DLD1 (cell line): ENCODE data around the gene JADE3.
"Not testable (repeated sequence)": the region's sequence is repeated elsewhere in the genome, so short reads cannot be mapped to it uniquely, and the experiment has no call there.

Source experiments
- in situ Hi-C: cut with HindIII; loops from 2 replicates; pipeline ENCODE4 v1.10.0; 2017; ENCODE audit warnings: low sequenced_read_pairs

The JADE3 gene

DNA sequence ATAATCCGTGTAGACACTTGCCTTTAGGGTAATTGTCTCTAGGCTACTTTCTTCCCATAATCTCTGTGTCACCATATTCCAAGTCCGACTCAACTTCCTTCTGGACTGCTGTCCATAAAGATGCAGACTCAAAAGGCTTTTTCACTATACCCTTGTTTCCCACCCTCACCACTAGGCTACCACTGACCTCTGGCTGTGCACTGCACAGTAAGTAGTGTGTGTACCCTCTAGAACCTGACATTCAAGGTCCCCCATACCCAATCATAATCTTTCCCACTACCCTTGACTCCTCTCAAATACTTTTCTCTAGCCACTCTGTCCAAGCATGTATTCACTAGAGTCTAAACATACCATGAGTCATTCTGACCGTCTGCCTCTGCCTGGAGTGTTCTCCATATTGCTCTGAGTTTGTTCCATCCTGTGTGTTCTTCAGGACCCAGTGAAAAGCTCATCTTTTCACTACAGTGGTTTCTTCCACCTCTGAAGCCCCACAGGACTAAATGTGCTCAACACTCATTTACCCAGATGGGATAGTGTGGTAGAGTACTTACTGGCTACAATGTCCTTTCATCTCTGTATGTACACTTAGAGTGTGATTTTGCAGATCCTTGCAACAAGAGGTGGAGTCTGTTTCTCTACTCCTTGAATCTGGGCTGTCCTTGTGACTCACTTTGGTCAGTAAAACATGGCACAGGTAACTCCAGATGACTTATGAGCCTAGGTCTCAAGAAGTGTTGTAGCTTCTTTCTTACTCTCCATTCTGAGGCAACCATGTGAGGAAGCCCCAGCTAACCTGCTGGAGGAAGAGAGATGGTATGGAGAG lies 17.4 kb downstream of the JADE3 start:
- in situ Hi-C loops, result no loop called here

DNA sequence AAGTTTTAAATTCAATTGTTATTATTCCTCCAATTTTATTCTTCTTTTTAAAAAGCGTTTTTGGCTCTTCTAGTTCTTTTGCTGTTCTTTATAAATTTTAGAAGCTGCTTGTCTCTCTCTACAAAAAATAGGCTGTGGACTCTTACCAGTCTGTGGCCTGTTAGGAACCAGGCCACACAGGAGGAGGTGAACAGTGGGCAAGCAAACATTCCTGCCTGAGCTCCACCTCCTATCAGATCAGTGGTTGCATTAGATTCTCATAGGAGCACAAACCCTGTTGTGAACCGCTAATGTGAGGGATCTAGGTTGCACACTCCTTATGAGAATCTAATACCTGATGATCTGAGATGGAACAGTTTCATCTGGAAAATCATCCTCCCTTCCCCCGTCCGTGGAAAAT lies 23.1 kb downstream of the JADE3 start:
- in situ Hi-C loops, result no loop called here

DNA sequence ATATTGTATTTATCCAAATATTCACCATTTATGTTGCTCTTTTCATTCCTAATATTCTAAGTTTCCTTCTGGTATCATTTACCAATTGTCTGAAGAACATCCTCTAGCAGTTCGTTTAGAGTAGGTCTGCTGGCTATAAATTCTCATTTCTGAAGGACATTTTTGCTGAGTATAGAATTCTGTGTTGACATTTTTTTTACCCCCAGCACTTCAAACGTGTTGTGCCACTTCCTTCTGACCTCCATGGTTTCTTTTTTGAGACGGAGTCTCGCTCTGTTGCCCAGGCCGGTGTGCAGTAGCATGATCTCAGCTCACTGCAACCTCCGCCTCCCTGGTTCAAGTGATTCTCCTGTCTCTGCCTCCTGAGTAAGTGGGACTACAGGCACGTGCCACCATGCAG lies 26.4 kb downstream of the JADE3 start:
- in situ Hi-C loops, result no loop called here

- in situ Hi-C loops, result no loop called here
These were observed 29.1 kb downstream of the JADE3 start for GRCh38 chrX:46941341-46941740.

- in situ Hi-C loops, result no loop called here
These were observed 40.9 kb downstream of the JADE3 start for GRCh38 chrX:46953137-46953527.

- in situ Hi-C loops, result no loop called here
These were observed 41.4 kb downstream of the JADE3 start for GRCh38 chrX:46953597-46953996.

DNA sequence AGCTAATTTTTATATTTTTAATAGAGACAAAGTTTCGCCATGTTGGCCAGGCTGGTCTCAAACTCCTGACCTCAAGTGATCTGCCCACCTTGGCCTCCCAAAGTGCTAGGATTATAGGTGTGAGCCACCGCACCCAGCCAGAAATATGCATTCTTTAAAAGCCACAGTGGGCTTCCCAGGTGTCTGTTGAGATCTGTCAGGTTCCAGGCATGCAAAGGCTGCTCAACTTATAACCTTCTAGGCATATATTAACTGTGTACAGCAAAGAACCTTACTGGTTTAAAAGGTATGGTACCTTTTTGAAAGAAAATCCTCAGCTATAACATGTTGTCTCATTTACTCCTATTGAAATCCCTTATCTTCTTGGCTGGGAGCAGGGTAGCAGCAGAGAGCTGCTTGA lies 42.5 kb downstream of the JADE3 start:
- in situ Hi-C loops, result no loop called here

DNA sequence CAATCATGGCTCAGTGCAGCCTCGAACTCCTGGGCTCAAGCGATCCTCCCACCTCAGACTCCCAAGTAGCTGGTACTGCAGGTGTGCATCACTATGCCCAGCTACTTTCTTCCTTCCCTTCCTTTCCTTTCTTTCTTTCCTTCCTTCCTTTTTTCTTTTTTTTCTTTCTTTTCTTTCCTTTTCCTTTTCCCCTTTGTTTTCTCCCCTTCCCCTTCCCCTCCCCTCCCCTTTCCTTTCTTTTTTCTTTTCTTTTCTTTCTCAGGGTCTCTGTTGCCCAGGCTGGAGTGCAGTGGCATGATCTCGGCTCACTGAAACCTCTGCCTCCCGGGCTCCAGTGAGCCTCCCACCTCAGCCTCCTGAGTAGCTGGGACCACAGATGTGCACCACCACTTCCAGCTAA lies 44.4 kb downstream of the JADE3 start:
- in situ Hi-C loops, result not testable (repeated sequence)

- in situ Hi-C loops, result no loop called here
These were observed 45.1 kb downstream of the JADE3 start for GRCh38 chrX:46957297-46957696.

DNA sequence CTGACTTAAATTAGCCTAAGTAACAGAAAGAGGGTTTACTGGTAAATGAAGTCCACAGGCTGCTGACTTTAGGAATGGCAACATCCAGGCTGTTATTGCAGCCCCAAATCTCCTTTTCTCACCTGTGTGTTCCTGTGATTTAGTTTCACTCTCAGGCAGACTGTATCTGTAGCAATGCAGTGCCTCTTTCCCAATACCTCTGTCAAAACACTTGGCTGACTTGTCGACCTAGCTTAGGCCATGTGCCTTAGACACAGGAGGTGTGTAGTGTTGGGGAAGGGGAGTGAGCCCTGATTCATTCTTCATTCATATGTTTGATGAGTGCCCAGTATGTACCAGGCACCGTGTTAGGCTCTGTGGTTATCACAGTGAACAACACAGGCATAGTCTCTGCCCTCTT lies 46.9 kb downstream of the JADE3 start:
- in situ Hi-C loops, result no loop called here

DNA sequence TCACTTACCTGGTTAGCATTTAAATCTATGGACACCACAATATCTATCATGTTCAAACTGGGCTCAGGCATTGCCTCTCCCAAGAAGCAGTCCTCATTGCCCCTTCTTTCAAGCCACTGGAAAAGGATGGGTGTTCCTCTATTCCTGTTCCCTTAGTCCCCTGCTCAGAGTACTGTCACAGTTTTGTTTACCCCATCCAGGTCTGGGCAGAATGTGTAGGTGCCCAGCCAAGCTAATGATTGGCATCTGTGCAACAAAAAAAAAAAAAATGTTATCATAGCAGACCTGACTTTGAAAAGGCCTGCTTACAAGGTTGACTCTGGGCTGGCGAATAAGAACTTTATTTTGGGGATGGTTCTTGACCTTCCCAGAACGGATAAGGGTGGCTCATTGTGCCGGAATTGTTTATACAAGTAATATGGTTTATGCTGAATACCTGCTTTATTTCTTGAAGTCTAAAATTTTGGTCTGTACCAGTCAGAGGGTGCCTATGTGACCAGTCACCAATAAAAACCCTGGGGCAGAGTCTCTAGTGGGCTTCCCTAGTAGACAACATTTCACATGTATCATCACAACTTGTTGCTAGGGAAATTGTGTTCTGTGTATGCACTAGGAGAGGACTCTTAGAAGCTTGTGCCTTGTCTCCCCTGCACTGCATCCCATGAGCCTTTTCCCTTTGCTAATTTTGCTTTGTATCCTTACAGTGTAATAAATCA lies 47.9 kb downstream of the JADE3 start:
- in situ Hi-C loops, result no loop called here

GRCh38 chrX:46961097-46961496 lies 48.9 kb downstream of the JADE3 start:
- in situ Hi-C loops, result no loop called here

DNA sequence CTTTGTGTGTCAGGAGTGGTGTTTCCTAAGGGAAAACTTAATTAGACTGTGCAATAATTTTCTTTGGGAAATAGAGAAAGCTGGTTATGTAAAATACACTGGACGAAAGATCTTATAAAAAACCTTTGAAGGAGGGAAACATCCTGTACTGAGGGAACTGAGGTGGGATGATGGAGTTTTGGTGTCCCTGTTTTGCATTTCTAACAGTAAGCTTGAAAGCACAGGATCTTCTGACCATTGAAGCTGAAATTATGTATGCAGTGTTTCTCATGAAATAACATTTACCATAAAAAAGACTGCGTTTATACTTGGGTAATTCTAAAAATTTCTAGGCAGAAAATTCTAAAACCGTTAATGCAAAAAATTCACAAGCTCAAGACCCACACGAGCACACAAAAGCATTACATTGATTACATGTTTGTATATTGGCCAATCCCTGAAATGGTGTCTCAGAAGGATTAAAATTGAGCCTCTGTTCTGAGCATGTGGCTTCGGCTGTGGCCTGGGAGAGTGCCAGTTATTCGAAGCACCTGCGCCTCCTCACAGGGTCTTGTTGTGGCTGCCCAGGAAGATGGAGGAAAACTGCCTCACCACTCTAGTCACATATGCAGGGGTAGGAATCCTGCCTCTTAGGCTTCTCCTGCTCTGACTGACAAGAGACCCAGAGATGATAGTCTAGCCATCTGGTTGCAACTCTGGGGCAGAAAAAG lies 49.5 kb downstream of the JADE3 start:
- in situ Hi-C loops, result no loop called here

- in situ Hi-C loops, result no loop called here
These were observed 53.0 kb downstream of the JADE3 start for GRCh38 chrX:46965125-46965758.

DNA sequence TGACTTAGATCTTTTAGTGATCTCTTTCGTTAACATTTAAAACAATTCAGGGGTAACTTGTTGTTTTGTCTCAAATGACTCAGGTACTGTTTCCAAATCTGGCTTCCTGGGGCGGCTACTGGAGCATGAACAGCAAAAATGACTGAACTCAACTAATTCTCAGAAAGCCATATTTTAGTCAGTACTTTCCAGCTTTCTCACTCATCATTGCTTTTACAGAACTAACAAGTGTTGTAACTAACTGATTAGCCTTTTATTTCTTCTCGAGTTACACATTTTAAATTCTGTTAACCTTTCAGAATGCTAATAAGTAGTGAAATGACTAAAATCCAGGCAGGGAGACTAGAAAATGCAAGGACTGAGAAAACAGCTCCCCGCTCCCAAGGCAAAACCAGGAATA lies 55.3 kb downstream of the JADE3 start:
- in situ Hi-C loops, result no loop called here

DNA sequence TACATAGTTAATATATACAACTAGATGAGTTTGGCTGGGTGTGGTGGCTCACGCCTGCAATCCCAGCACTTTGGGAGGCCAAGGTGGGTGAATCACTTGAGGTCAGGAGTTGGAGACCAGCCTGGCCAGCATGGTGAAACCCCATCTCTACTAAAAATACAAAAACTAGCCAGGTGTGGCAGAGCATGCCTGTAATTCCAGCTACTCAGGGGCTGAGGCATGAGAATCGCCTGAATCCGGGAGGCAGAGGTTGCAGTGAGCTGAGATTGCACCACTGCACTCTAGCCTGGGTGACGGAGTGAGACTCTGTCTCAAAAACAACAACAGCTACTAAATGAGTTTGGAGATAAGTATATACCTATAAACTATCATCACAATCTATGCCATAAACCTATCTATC lies 64.8 kb downstream of the JADE3 start:
- in situ Hi-C loops, result not testable (repeated sequence)

- in situ Hi-C loops, result no loop called here
These were observed 66.4 kb downstream of the JADE3 start for GRCh38 chrX:46978341-46979291.

GRCh38 chrX:46984705-46985104 lies 72.5 kb downstream of the JADE3 start:
- in situ Hi-C loops, result no loop called here

DNA sequence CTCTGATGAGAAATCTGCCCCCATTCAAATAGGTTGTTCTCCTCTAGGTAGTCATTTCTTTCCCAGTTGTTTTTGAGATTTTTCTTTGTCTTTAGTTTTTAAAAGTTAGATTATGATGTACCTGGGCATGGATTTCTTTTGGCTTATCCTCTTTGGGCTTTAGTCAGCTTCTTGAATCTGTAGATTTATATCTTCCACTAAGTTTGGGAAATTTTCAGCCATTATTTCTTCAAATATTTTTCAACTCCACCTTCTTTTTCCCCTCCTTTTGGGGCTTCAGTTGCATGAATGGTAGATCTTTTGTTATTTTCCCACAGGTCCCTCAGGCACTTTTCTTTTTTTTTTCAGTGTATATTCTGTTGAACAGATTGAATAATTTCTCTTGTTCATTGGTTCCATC lies 77.3 kb downstream of the JADE3 start:
- in situ Hi-C loops, result no loop called here

- in situ Hi-C loops, result no loop called here
These were observed 79.4 kb downstream of the JADE3 start for GRCh38 chrX:46991664-46992063.
